Stimulated activated CD4-positive, alpha-beta T cell treated with anti-CD3 and anti-CD28 coated beads, Interleukin-15, amount 100 ng/mL, for 48 hours (primary cell): Measurements from ENCODE around the gene PAFAH1B1.
"Not testable (repeated sequence)": the region's sequence is repeated elsewhere in the genome, so short reads cannot be mapped to it uniquely, and the experiment has no call there.

Source experiments
- DNase-seq, 2 donors: peaks; one replicate each; pipeline ENCODE4 v3.0.0-alpha.2; 2020; ENCODE audit warnings: low read depth in 2 of 2

Gene PAFAH1B1

GRCh38 chr17:2689411-2690164, 96.1 kb downstream of the PAFAH1B1 start:
- no peak for DNase-seq

GRCh38 chr17:2690165-2691068, 97.0 kb downstream of the PAFAH1B1 start:
- no peak for DNase-seq

- no peak for DNase-seq
These were observed 97.8 kb downstream of the PAFAH1B1 start for GRCh38 chr17:2691069-2691871.

DNA sequence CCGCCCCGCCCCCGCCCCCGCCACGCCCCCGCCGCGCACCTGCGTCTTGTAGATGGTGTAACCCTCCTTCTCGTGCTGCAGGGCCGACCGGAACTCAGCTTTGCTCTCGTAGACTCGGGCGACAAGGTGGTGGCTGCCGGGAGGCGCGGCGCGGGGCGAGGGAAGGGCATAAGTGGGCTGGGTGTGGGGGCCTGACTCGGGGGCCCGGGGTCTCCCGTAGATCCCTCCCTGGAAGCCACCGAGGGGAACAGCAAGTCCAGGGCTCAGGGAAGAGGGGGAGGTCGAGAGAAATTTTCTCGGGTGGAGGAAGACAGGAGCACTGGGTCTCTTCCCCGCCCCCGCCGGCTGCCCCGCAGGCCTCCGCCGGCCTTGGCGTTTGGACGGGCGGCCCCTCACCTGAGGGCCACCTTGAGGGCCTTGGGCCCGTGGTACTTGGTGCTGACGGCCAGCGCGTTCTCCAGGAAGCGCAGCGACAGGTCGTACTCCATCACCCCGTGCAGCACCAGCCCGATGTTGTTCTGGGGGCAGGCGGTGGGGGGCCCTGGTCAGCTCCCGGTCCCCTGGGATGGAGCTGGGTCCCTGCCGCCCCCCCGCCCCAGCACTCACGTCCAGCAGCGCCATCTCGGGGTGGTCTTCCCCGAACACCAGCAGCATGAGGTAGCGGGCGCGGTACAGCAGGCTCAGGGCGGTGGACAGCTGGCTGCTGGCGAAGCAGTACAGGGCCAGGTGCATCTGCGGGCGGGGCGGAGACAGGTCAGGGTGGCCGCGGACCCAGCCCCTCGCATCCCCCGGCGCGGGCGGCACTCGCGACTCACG, 98.7 kb downstream of the PAFAH1B1 start:
- no peak for DNase-seq

GRCh38 chr17:2692781-2693135, 99.3 kb downstream of the PAFAH1B1 start:
- DNase-seq = no peak

DNA sequence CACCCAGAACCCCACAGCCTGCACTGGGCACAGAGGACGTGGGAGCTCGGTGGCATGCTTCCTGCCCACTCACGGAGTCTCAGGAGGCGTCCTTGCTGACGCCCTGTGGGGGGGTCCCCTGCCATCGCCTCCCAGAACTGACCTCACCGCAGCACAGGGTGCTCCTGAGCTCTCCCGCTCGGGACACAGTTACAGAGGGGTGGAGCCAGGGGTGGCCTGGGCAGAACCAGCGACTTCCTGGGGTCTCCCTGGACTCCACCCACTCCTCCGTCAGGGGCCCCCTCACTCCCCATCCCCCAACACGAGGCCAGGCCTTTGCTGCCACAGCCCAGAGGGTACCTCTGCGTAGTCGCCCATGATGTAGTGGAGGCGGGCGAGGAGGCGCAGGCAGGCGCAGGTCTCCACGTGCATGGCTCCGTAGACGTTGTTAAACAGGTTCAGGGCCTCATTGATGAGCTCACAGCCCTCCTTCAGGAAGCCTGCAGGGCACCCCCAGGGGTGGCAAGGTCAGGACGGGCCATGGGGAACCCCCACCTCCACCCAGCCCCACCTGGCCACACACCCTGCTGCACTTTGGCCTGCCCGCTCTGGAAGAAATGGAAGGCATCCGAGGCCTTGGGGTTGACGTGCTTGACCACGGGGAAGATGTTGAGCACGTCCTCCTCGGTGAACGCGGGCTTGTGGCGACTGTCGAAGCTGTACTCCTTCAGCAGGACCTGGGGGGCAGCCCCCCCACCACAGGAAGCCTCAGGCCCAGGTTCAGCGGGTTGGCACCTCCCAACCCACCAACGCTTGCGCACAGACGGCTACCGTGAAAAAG, 100.3 kb downstream of the PAFAH1B1 start:
- DNase-seq = no peak

- DNase-seq = no peak
These were observed 101.2 kb downstream of the PAFAH1B1 start for GRCh38 chr17:2694381-2695242.

DNA sequence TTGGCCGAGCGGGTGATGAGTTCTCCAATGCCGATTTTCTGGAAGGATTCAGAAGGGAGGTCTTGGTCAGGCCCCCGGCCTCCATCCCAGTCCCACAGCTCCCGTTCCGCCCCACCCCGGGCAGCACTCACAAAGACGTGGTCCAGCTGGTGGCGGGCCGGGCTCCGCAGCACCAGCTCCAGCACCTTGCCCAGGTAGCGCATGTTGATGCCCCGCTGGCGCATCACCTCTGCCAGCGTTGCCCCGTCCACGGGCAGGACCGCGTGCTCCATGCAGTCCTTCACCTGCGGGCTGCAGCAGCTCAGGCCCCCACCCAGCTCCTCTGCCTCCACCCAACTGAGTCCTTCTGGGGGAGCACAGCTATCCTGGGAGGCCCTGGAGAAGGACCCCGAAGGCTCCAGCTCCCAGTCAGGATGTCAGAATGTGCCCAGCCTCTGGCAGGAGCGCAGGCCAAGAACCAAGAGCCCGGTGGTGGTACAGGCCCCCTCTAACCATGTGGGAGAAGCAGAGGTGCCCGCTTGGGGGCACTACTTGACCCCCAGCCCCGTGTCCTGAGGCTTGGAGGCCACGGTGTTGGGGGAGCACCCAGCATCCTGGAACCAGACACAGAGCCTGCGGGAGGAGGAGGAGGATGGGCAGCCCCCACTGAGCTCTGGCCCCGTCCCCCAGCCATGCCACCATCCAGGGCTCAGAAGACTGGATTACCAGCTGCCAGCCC, 101.9 kb downstream of the PAFAH1B1 start:
- no peak for DNase-seq

- DNase-seq = no peak
These were observed 102.7 kb downstream of the PAFAH1B1 start for GRCh38 chr17:2695961-2696760.

- DNase-seq = no peak
These were observed 104.2 kb downstream of the PAFAH1B1 start for GRCh38 chr17:2697611-2698162.

DNA sequence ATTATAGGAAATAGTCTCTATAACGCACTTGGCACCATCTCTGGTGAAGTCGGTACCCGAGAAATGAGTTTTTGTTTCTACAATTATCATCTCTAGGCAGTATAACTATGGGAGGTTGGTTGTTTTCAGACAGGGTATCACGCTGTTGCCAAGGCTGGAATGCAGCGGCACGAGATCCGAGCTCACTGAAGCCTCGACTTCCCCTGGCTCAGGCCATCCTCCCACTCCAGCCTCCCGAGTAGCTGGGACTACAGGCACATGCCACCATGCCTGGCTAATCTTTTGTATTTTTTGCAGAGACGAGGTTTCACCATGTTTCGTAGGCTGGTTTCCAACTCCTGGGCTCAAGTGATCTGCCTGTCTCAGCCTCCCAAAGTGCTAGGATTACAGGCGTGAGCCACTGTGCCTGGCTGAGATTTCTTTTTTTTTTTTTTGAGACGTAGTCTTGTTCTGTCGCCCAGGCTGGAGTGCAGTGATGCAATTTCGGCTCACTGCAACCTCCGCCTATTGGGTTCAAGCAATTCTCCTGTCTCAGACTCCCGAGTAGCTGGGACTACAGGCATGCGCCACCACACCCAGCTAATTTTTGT, 105.9 kb downstream of the PAFAH1B1 start:
- not testable (repeated sequence) for DNase-seq

DNA sequence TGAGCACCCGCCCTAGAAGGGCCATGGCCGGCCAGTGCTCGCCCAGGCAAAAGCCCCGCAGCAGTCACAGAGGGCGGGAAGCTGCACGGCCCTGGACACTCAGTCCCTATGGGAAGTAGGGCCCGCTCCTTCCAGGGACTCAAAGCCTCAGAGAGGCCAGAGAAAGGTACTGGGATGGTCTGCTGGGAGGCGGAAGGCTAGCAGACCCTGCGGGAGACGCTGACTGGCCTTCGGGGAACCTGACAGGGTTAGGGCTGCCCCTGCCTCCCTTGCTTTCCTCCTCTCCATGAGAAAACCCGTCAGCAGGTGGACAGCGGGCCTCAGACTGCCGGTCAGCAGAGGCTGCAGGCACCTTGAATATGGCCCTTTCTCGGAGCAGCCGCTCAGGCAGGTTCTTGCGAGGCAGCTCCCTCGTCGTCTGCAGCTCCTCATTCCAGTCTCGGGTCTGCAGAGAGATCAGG, 106.6 kb downstream of the PAFAH1B1 start:
- DNase-seq = no peak

GRCh38 chr17:2700491-2701141, 107.2 kb downstream of the PAFAH1B1 start:
- no peak for DNase-seq

GRCh38 chr17:2701161-2701995, 107.9 kb downstream of the PAFAH1B1 start:
- no peak for DNase-seq

DNA sequence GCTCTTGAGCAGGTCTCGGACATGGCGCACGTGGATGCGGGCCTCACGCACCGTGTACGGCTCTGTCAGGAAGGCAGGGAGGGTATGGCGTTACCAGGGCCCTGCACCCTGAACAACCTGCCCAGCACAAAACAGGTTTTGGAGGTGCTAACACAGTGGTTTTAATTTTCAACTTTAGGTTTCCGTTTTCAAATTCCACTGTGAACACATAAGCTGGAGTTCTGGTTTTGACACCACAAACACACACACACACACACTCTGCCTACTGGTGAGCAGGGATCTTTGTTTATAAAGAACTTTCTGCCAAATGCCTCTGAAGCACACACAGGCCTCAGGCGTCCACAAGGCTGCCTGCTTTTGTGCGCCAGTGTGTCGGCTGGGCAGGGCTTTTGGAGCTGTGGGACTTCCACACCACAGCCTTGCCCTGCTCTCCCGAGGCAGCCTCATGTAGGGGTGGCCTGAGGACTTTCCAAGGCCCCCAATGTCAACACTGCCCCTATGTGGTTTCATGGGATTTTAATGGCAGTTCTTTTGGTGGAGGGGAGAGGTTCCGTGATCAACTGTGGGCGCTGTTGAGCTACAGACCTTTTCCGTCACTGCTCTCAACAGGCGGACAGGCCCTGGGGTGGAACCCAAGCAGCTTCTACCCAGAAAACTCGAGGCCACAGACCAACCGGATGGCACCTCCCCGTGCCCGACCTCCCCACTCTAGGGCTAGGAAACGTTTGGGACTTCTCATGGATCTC, 108.7 kb downstream of the PAFAH1B1 start:
- DNase-seq = no peak
